AG20443 (cell line): Measurements from ENCODE around the gene PARP11.
A peak's percentile ranks its signal among the peaks of the same experiment; 100 is the strongest.

ENCODE experiments used
- DNase-seq: peaks from one replicate; pipeline ENCODE4 v3.0.0; 2012; ENCODE audit warnings: low spot score, mixed read lengths

PARP11 gene

DNA sequence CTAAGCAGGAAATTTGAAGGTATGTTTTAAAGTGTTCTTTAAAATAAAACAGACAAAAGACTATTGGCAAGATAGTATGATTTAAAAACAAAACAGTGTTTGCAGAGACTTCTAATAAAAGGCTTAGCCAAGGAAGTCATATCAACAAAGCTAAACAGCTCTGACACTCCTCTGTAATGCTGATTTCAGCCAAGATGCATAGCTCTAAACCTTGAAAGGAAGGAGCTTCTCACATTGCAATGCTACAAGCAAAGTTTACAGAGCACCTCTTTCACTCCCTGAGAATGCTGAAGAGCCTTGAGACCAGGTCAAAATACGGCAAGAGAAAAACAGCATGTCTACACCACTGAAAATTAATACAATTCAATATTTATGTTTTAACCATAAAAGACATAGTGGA, 51.8 kb downstream of the PARP11 start:
- DNase-seq, result no peak

DNA sequence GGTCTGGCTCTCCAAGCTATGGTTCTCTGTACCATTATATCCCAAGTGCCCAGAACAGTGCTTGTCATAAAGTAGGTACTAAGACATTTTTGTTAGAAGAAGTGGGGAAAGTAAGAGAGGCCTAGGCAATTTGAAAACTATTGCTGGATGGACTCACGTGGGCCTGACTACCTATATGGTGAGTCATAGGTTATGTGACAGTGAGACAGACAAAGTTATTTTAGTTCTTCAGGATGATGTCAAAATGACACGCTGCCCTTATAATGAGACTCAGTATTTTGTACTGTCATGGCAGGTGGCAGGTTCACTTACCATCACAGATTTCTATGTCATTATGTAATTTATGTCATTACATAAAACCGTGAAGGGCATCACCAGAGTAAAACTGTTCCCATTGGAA, 53.1 kb downstream of the PARP11 start:
- DNase-seq, result peak; percentile 30

DNA sequence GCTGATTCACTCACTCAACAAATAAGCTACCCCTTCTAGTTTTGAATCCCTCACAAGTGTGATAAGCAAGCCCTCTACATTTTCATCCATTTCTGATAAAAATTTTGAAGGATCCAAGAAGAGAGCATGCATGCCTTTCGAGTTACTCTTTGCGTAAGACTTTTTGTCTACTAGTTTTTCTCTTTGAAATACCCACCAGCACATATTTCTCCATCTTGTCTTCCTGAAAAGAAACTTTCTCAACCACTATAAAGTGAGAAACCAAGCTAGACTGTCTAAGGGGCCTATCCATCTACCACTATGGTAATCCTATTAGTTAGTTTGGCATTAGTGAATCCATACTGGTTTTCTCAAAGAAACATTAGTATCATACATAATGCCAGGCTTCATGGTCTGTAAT, 56.9 kb downstream of the PARP11 start:
- DNase-seq, result no peak

DNA sequence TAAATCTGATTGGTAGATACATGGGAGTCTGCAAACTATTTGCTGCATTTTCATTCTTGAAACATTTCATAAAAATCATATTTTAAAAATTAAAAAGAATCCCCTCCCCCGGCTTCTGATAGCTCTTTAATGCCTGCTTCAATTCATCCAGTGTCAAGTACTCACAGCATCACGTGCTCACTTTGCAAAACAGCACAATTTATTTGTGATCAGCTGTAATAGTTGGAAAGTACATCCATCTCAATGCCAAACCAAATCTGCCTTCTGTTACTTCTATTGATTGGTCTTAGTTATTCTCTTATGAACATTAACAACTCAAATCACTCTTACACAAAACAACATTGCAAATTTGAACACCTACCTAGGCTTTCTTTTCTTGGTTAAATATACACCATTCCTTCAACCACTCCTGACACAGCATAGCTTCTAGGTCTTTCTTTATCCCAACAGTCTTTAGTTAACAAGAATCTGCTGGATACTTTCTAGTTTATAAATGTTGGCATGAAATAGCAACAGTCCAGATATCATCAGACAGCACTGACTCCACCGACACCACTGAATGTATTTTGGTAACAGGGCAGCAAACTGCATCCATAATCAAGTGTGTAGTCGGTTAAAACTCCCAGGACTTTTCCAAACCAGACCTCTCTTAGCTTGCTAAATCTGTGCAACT, 58.0 kb downstream of the PARP11 start:
- no peak for DNase-seq

DNA sequence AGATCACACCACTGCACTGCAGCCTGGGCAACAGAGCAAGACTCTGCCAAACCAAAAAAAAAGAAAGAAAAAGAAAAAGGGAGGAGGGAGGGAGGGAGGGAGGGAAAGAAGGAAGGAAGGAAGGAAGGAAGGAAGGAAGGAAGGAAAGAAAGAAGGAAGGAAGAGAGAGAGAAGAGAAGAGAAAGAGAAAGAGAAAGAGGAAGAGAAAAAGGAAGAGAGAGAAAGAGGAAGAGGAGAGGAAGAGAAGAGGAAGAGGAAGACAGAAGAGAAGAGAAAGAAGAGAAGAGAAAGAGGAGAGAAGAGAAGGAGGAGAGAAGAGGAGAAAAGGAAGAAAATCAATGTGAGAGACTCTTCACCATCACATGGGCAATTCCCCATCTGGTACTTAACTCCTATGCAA, 62.7 kb downstream of the PARP11 start:
- DNase-seq, result no peak

DNA sequence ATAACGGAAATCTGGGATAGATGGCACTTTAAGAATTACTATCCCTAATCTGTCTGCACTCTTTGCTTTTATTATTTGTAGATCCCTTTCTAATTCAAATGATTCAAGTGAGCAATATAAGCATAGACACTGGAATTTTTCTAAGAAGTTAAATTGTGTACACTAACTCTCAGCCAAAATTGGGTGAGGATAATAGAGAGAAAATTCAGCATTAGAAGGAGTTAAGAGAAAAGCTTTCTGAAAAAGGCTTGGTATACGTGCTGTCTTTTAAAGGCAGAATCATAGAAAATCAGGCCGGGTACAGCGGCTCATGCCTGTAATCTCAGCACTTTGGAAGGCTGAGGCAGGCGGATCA, 63.2 kb downstream of the PARP11 start:
- DNase-seq, result no peak

DNA sequence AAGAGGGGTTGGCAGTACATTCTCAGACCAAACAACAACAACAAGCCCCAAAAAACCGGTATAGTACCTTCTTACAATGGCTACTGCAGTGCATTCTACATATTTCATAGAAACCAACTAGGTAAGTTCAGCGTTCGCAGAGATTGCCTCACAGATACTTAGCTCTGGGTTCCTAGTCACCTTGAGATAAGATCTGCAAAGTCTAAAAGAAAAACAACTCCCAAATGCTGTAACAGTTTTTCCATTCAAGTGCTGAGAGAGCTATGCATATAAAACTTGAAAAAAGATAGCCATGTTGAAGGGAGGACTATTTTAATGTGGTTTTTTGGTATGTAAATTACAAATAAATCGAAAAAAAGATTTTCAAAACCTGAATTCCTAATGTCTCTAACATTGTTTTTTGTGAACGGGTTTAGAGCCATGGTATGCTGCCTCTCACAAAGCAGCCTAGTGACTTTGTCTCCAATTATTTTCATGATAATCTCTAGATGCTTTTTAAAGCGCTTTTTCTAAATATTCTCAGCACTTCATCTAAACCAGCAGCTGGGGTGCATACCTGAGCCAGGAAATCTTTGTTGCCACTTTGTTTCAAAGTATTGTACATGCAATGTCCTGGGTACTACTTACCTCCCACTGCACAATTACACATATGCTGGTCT, 63.7 kb downstream of the PARP11 start:
- DNase-seq, result no peak

DNA sequence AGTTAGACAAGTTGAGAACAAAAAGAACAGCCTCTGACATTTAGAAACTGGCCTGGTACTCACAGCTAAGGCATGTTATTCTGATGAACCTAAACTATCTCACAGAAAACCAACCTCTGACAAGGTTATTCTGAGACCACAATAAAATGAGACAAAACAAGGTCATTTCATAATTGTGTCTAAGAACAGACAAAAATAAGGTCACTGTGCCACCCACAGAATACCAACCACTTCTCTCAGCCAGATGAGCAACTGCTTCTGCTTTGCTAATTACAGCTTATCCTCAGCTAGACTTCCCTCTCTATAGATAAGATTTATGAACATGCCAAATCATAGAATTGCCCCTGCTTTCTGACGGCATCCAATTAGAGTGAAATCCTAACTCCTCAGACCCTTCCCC, 68.1 kb downstream of the PARP11 start:
- no peak for DNase-seq

DNA sequence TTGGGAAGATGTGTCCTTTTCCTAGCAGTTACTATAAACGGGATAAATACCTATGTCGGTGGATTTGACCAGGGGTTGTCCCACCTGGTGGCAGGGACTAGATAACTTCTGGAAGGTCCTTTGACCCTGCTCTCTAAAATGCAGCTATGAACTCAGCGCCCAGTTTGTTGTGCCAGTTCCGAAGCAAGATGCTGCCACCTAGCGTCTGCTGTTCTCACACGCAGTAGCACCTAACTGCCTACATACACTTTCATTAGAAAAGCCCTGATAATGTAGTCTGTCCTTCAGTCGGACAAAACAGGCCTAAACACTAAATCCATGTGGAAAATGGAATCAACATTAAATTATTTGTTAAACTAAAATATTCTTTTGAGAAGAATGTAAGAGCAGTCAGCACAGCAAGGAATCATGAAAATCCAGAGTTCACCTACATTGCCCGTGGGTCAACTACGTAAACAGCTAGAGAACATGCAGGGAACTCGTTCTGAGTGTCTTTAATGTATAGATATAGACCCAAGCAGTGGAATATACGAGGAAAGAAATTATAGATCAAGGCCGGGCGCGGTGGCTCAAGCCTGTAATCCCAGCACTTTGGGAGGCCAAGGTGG, 69.2 kb downstream of the PARP11 start:
- DNase-seq, result peak; percentile 75

DNA sequence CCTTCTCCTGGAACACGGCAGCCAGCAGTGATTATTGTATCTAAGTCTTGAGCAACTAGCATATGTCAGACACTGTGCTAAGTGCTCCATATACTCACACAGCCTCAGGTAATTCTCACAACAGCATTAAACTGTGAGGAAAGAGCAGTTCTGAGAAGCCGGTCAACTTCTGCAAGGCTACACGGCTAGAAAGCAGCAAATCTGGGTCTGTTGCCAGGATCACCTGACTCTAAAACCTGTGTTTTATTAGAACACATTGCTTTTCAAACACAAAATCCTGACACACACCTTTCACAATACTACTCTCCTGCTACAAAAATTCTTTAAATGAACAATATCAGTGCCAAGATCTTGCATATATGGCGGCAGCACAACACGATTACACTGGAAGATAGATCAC, 70.5 kb downstream of the PARP11 start:
- DNase-seq, result no peak

DNA sequence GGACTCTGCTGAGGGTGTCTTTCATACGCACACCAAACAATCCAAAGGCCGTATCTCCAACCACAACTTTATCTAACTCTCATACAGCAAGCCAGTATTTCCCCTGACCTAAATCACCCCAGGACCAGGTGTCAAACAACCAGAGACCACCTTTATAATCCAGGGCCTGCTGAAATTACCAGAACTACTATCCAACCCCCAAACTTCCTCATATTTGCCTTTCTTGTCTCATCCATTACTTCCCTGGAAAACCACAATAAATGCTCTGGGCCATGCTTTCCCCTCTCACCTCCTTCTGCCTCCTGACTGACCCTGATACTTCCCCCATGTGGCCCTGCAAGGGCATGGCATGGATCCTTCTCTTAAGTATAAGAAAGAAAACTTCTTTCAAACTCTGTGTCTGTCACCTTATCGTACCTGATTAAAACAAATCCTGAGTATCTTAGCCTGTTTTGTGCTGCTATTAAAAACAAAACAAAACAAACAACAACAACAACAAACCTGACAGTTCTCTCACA, 75.6 kb downstream of the PARP11 start:
- no peak for DNase-seq

DNA sequence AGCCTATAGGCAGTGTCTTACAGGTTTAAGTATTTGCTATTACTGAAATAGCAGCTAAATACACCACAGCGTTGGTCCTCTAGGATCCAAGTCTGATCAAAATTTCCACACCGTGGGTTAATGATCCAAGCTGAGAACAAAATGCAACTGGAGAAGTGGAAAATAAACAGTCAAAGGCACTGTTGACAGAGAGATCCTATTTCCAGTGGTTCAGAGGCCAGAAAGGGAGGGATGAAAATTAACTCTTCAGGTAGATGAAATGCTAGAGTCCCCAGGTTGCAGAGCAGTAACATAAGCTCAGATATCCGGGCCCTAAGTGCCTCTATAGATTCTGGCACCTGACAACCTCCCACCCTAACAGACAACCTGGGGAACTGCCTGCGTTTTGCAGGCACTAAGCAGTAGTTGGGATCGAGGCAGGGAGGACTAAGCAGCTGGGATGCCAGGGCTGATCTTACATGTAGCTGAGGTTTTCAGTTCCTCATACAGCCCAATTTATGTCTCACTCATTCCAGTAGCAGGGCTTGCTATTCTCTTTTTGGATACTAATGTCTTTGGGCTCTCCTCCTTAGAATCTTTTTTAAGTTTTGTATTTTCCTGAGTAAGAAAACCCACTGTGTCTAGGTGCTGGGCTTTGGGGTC, 77.6 kb downstream of the PARP11 start:
- DNase-seq, result no peak

DNA sequence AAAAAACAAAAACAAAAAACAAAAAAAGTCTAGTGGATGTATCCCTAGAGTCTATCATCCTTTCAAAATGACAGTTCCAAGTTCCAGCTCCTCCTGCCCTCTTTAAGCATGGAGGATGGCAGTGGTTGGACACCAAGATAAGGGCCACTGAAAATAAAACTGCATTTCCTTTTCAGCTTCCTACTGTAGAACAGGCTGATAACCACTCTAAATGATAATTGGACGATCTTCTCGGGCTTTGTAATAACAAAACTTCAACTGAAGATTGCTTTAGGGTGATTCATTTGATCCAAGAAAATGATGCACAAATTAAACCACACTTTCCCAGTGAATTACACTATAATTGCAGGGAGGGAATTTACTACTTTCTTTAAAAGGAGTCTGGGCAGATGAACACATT, 78.1 kb downstream of the PARP11 start:
- DNase-seq, result no peak

DNA sequence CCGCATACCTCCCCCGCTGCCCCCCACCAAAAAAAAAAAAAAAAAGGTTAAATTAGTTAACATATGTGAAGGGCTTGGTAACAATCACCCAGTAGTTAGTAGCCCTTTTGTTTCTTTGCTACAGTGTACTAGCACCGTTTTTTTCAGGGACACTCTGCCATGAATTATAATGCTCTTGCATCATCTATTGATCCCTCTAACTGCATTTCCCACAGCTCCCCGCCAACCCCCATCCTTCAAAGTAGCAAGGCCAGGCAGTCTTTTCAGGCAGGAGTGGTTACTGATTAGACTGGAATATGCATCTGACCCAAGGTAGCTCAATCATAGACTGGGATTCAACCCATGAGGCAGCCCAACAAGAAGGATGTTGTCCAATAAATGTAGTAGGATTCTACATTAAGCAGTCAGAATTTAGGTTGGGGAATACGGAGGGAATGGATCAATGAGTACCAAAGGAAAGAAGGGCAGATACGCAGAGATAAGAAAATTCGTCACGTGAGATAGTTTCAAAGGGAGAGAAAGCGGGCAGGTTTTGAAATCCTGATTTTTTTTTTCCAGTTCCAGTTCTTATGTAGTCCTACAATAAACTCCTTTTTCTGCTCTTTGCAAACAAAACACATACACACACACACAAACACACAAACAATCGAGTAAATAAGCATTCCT, 80.4 kb downstream of the PARP11 start:
- DNase-seq, result no peak

DNA sequence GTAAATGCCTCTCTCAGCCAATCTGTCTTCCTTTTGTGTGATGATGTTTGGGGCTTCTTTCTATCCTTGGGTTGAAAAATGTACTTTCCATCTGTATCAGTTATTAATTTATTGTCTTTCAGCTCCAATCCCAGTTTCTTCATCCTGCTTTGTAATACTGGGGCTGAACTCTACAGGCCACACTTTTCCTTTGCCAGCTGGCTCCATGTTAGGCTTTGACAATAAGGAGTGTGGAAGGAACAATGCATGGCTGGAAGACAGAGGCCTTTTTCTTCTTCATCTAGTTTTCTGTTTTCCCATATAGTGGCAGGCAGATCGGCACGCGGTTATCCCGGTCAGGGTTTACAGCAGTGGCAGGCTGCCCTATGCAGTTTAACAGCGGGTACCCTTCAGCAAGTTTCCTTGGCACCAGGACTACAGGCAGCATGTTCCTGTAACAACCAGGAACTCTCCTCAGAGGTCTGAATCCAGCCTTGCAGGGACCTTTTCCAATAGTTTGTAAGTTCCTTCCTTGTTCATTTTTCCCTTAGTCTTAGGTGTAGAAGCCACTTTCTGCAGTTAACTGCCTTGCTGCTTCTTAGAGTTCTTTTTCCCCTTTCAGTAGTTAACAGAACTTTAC, 81.8 kb downstream of the PARP11 start:
- DNase-seq, result no peak

DNA sequence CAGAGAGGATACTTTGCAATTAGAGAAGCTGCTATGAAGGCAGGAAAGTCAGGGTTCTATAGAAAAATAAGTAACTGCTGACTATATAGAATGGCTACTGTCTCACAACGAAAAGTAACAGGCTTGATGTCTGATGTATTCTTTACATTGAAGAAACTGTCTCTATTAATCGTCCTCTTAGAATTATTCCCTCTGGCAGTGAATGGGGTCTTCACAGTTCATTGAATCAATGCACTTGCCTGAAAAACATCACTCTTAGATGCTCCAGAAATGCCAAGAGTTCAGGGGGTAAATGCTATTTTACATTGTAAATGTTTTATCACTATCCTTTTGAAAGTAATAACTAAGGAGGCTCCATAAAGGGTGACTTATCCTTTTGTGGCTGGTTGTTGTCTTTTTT, 82.6 kb downstream of the PARP11 start:
- DNase-seq, result no peak

DNA sequence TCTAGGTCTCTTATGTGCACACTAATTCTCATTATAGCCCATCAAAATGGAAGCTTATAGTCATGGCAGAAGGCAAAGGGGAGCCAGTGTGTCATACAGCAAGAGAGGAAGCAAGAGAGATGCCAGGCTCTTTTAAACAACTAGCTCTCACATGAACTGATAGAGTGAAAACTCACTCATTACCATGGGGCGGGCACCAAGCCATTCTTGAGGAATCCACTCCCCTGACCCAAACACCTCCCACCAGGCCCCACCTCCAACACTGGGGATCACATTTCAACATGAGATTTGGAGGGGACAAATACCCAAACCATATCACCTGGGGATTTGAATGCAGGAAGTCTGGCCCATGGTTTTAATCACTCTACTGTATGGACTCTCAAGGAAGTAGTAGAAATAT, 83.4 kb downstream of the PARP11 start:
- no peak for DNase-seq

DNA sequence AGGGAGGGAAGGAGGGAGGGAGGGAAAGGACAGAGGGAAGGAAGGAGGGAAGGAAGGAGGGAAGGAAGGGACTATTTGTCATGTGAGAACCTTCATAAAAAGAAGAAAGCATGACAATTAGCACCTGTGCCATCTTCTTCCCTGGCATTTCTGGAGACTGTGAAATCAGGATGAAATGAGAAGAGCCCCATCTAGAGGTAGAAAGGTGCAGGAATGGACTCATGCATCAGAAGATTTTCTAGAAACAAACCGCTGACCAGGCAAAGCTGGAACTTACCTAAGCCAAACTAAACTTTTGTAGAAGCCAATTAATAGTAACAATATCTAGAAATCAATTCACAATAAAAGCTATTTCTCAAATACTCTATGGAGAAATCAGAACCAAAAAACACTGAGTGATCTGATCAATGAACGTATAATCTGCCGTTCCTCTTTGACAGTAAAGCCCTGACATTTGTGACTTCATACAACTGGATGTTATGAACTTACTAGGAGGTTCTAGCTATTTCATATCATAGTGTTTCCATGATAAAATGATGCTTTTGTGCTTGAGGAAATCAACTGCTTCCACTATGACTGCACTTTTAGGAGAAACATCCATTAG, 95.9 kb downstream of the PARP11 start:
- DNase-seq, result peak; percentile 65

DNA sequence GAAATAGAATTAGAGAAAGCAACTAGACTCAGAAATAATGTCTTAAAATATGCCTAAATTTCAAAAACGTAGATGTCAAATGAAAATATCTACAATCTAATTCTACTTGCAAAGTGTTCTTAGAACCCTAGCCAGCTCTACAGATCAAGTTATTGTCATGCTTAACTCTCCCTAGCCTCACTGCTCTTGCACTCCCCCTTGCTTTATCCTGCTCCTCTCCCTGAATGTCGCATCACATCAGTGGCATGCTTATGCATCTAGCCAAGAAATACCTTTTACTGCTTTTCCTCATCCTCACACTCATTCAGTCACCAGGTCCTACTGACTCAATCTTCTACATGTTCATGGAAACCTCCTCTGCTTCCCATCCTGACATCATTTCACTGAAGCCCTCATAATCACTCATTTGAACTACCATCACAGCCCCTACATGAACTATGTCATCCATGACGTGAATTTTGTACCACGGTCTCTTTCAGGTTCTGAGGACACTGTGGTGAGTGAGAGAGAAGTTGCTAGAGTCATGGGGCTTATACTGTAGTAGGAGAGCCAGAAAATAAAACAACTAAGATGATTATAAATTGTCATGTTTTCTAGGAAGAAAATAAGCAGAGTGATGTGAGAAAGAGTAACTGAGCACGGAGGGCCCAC, 97.7 kb downstream of the PARP11 start:
- no peak for DNase-seq

DNA sequence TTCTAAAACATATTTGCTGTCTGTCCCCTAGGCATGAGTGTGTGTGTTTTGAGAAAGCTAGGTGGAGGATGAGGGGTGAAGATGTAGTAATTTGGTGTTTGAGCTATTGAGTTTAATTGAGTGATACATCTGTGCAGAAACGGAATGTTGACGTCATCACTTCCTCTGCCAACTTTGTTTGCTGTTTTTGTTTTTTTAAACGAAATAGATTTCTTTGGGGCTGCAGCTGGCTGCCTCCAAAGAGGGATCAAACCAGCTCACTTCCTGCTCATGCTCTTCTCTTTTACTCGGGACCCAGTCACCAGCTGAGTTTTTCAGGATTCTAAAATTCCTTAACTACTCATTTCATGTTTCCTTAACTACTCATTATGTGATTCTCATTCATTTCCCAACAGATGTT, 100.8 kb downstream of the PARP11 start:
- DNase-seq, result peak; percentile 39

DNA sequence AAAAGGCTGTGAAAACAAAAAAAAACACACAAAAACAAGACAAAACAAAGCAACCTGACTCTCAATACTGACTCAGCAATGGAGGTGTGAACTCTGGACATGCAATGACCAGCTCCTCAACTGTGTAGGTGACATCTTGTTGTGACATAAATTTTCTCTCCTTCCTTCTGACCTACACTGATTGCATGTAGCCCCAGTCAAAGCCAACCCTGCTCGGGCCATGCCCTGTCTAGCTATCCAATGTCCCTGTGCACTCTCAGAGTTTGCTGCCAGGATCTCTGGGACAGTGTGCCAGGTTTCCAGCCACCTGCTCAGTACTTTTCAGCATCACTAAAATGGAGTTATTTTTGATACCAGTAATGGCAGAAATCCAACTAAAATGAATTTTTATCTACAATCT, 101.3 kb downstream of the PARP11 start:
- DNase-seq, result no peak
